ENCODE results near the gene EPB41L4A. TPM values are rescaled to one million over a fixed set of nuclear protein-coding genes. Genes with fewer than 3 reads are reported as not detected.

The EPB41L4A gene
- total and polyA plus RNA-seq, 9 donors = 2.7 to 12.3 (median 7.9) TPM

- Histone ChIP-seq H3K9me3 (no peaks in the 10 kb centered on the region), H3K27me3 (no peaks in the 10 kb centered on the region), H3K4me1 (ENCODE audit: insufficient read depth) (no peaks in the 10 kb centered on the region), H3K4me3 (no peak overlapping the region), H3K36me3 (no peaks in the 10 kb centered on the region), H3K27ac (no peak overlapping the region)
- no peak for DNase-seq
- whole genome bisulfite sequencing, 3 donors = 82 to 95% (median 91%) methylated on average over 2 of the region's 2 CpGs
- TF ChIP-seq CTCF (IDR thresholded peaks at IDR 0.05) (no peak), POLR2A (IDR thresholded peaks at IDR 0.05) (no peak), EP300 (IDR thresholded peaks at IDR 0.05) (no peak)
- intact Hi-C loops (cut with DNase I) = no loop called here
Measured at GRCh38 chr5:112237456-112237855, 181.6 kb downstream of the EPB41L4A start.

- Histone ChIP-seq H3K4me1 (ENCODE audit: insufficient read depth) (no peaks in the 10 kb centered on the region), H3K9me3 (no peaks in the 10 kb centered on the region), H3K27ac (no peak overlapping the region), H3K36me3 (no peaks in the 10 kb centered on the region), H3K27me3 (no peaks in the 10 kb centered on the region), H3K4me3 (no peak overlapping the region)
- TF ChIP-seq CTCF (IDR thresholded peaks at IDR 0.05) (no peak), POLR2A (IDR thresholded peaks at IDR 0.05) (no peak), EP300 (IDR thresholded peaks at IDR 0.05) (no peak)
- intact Hi-C loops (cut with DNase I) = no loop called here
- no peak for DNase-seq
- WGBS, 3 donors = 88 to 95% (median 94%) methylated on average over 1 of the region's 1 CpG
Measured at GRCh38 chr5:112234000-112234399, 185.1 kb downstream of the EPB41L4A start.

GRCh38 chr5:112232667-112233066 lies 186.4 kb downstream of the EPB41L4A start:
- TF ChIP-seq POLR2A (IDR thresholded peaks at IDR 0.05) = no peak
- TF ChIP-seq CTCF (IDR thresholded peaks at IDR 0.05) = no peak
- TF ChIP-seq EP300 (IDR thresholded peaks at IDR 0.05) = no peak
- H3K9me3 ChIP-seq = no peaks in the 10 kb centered on the region
- no peak for DNase-seq
- no peak overlapping the region for H3K4me3 ChIP-seq
- H3K27ac ChIP-seq = no peak overlapping the region
- peaks cover 2% of the 10 kb centered on the region for H3K4me1 ChIP-seq (ENCODE audit: insufficient read depth)
- H3K36me3 ChIP-seq = no peaks in the 10 kb centered on the region
- WGBS, 3 donors = 82 to 85% (median 83%) methylated on average over 1 of the region's 1 CpG
- intact Hi-C loops (cut with DNase I) = no loop called here
- H3K27me3 ChIP-seq = no peaks in the 10 kb centered on the region

- DNase-seq = no peak
- Histone ChIP-seq H3K4me1 (ENCODE audit: insufficient read depth) (peaks cover 2% of the 10 kb centered on the region), H3K9me3 (no peaks in the 10 kb centered on the region), H3K27ac (no peak overlapping the region), H3K36me3 (no peaks in the 10 kb centered on the region), H3K4me3 (no peak overlapping the region), H3K27me3 (no peaks in the 10 kb centered on the region)
- intact Hi-C loops (cut with DNase I) = no loop called here
- WGBS, 3 donors = 16 to 52% (median 31%) methylated on average over 4 of the region's 4 CpGs
- no peak for TF ChIP-seq CTCF (IDR thresholded peaks at IDR 0.05)
- no peak for TF ChIP-seq EP300 (IDR thresholded peaks at IDR 0.05)
- no peak for TF ChIP-seq POLR2A (IDR thresholded peaks at IDR 0.05)
Measured at GRCh38 chr5:112230606-112231005, 188.5 kb downstream of the EPB41L4A start.

Data from ovary (tissue), 9 donors.